Endothelial cell of umbilical vein (primary cell): Measurements from ENCODE around the gene KIAA2012. TPM values are rescaled to one million over a fixed set of nuclear protein-coding genes. Genes with fewer than 3 reads are reported as not detected.

Source experiments
- BruUV-seq: library from RNA; stranded (reverse); fragments of 400-500 nt; replicated peaks from 2 replicates; lab custom pipeline; 2021; lab: Mats Ljungman, UMichigan
- CTCF ChIA-PET: fragments of 300-600, 350-600 bp; sonication (Branson Sonifier 250); formaldehyde crosslinking; loops from one replicate; lab custom pipeline; 2021; ENCODE audit warnings: antibody characterized with exemption, inconsistent platforms; lab: Charles Lee
- POLR2A ChIA-PET: fragments of 300-600, 350-600 bp; sonication (Branson Sonifier 250); formaldehyde crosslinking; loops from one replicate; lab custom pipeline; 2021; ENCODE audit warnings: antibody characterized with exemption, inconsistent platforms; lab: Charles Lee
- DNase-seq: peaks from one replicate; pipeline ENCODE4 v3.0.0-alpha.2; 2011; ENCODE audit warnings: low read depth, low spot score
- FAIRE-seq: peaks from 2 replicates; lab custom pipeline; 2011; peaks lifted over from hg19 to GRCh38; lab: Jason Lieb, UNC
- H2AFZ ChIP-seq: 2 replicates; pipeline ENCODE4 v1.6.0; 2012; ENCODE audit warnings: low read depth, low read length, control low read depth, inconsistent platforms
- H3K27ac ChIP-seq: 2 replicates; pipeline ENCODE4 v1.5.1; 2011; ENCODE audit warnings: low read depth, mild to moderate bottlenecking, control low read depth, low read length, moderate library complexity; ENCODE audit not compliant: insufficient read depth
- H3K27me3 ChIP-seq, 2 experiments: 2 replicates each; pipeline versions ENCODE4 v1.6.0 to v1.6.1; 2011; ENCODE audit warnings: low read length in 2 of 2, mixed read lengths in 1 of 2; ENCODE audit not compliant: control insufficient read depth in 2 of 2, insufficient read depth in 2 of 2
- H3K36me3 ChIP-seq, 2 experiments: 2 replicates in 1 of 2; 3 replicates in 1 of 2; pipeline ENCODE4 v1.5.1; 2011; ENCODE audit warnings: low read length in 2 of 2, mild to moderate bottlenecking in 1 of 2, moderate library complexity in 1 of 2; ENCODE audit not compliant: control insufficient read depth in 2 of 2, insufficient read depth in 2 of 2; ENCODE audit errors: extremely low read depth in 1 of 2
- H3K4me1 ChIP-seq: 3 replicates; pipeline ENCODE4 v1.5.1; 2011; ENCODE audit warnings: mild to moderate bottlenecking, low read length; ENCODE audit not compliant: control insufficient read depth, insufficient read depth; ENCODE audit errors: extremely low read depth
- H3K4me2 ChIP-seq: 2 replicates; pipeline ENCODE4 v1.6.1; 2011; ENCODE audit warnings: low read length, control low read depth, mixed read lengths; ENCODE audit not compliant: insufficient read depth
- H3K4me3 ChIP-seq, 3 experiments: fragments of 200-600 bp in 1 of 3; sonication (generic), shearing (Covaris generic) in 1 of 3; replicated peaks in 1 of 3; 2 replicates each; pipeline ENCODE4 v1.5.1; 2011 to 2016; ENCODE audit warnings: control low read depth in 3 of 3, low read length in 3 of 3, mild to moderate bottlenecking in 2 of 3, inconsistent platforms in 1 of 3, low read depth in 1 of 3, moderate library complexity in 1 of 3; ENCODE audit not compliant: insufficient read depth in 1 of 3
- H3K79me2 ChIP-seq: 2 replicates; pipeline ENCODE4 v1.6.0; 2012; ENCODE audit warnings: low read length, inconsistent platforms; ENCODE audit not compliant: control insufficient read depth, insufficient read depth
- H3K9ac ChIP-seq: replicated peaks from 2 replicates; pipeline ENCODE3; 2011; ENCODE audit warnings: low read length, control low read depth; ENCODE audit not compliant: insufficient read depth; ENCODE audit errors: extremely low read depth
- H3K9me1 ChIP-seq: replicated peaks from 3 replicates; pipeline ENCODE4 v1.6.0; 2011; ENCODE audit warnings: mild to moderate bottlenecking, low read length; ENCODE audit not compliant: control insufficient read depth, insufficient read depth; ENCODE audit errors: extremely low read depth
- H3K9me3 ChIP-seq: replicated peaks from 2 replicates; pipeline ENCODE4 v1.5.1; 2012; ENCODE audit warnings: low read length, inconsistent platforms; ENCODE audit not compliant: control insufficient read depth, insufficient read depth
- H4K20me1 ChIP-seq: replicated peaks from 2 replicates; pipeline ENCODE3; 2011; ENCODE audit warnings: mild to moderate bottlenecking, low read length; ENCODE audit not compliant: control insufficient read depth, insufficient read depth; ENCODE audit errors: extremely low read depth
- EZH2 ChIP-seq: IDR thresholded peaks from 2 replicates; pipeline ENCODE4 v1.6.1; 2012; ENCODE audit warnings: borderline replicate concordance, low read depth, mild to moderate bottlenecking, moderate library complexity, low read length, inconsistent platforms; ENCODE audit not compliant: severe bottlenecking
- FOS ChIP-seq: IDR thresholded peaks from 2 replicates; pipeline ENCODE4 v1.6.1; 2011; ENCODE audit warnings: mild to moderate bottlenecking, low read length, moderate library complexity, borderline replicate concordance; ENCODE audit not compliant: insufficient read depth
- GATA2 ChIP-seq: IDR thresholded peaks from 2 replicates; pipeline ENCODE4 v1.7.0; 2011; ENCODE audit warnings: low read depth, mild to moderate bottlenecking, moderate library complexity, mixed read lengths, low read length; ENCODE audit not compliant: insufficient read length, insufficient read depth
- JUN ChIP-seq: IDR thresholded peaks from 2 replicates; pipeline ENCODE4 v1.6.1; 2011; ENCODE audit warnings: borderline replicate concordance, low read depth; ENCODE audit not compliant: insufficient read length, insufficient read depth
- MYC ChIP-seq: IDR thresholded peaks from one replicate; pipeline ENCODE4 v1.6.1; 2011; ENCODE audit warnings: mild to moderate bottlenecking, low read depth, low read length
- POLR2A ChIP-seq: IDR thresholded peaks from 2 replicates; pipeline ENCODE4 v1.6.1; 2012; ENCODE audit warnings: low read depth, mild to moderate bottlenecking, control low read depth, low read length
- POLR2AphosphoS5 ChIP-seq: IDR thresholded peaks from 2 replicates; pipeline ENCODE4 v1.6.1; 2012; ENCODE audit warnings: low read depth, mild to moderate bottlenecking, control low read depth, low read length, moderate library complexity; ENCODE audit not compliant: insufficient read depth
- dilution Hi-C: fragments of 300-500 bp; cut with MboI; formaldehyde crosslinking; loops from one replicate; pipeline ENCODE4 v1.15.0; 2019; ENCODE audit warnings: low sequenced_read_pairs; ENCODE audit not compliant: extremely low pct_ligation_motif_present
- intact Hi-C: fragments of 100-400 bp; cut with micrococcal nuclease; formaldehyde crosslinking; loops from one replicate; pipeline ENCODE4 v1.10.0; 2022
- polyA plus RNA-seq, 4 experiments: library from polyadenylated mRNA; depleted of rRNA in 3 of 4; stranded (reverse) in 3 of 4; unstranded in 1 of 4; fragments of >200 nt; gene quantifications; 2 replicates each; pipeline versions ENCODE4 v1.2.1 to v1.2.3, GENCODE V29; 2011 to 2012; ENCODE audit warnings: missing spikeins in 1 of 4
- small RNA-seq: library from RNA; depleted of rRNA; stranded (forward); fragments of <200 nt; gene quantifications from one replicate; pipeline ENCODE3, GENCODE V24; 2012; ENCODE audit warnings: low replicate concordance, low read depth; ENCODE audit not compliant: insufficient read depth, insufficient read length
- total RNA-seq: library from RNA; stranded (reverse); gene quantifications from 2 replicates; pipeline ENCODE4 v1.2.3, GENCODE V29; 2021
- TF ChIP-seq, protein P1 (sequence below): IDR thresholded peaks from 2 replicates; pipeline ENCODE4 v1.6.1; 2011; ENCODE audit not compliant: insufficient read depth, insufficient read length
- TF ChIP-seq, protein P2 (sequence below), 2 donors: IDR thresholded peaks; 1 replicate in 1 of 2; 2 replicates in 1 of 2; pipeline ENCODE4 v1.5.1; 2011; ENCODE audit warnings: low read length in 2 of 2, mild to moderate bottlenecking in 2 of 2, moderate library complexity in 2 of 2, control low read depth in 1 of 2, inconsistent platforms in 1 of 2, low read depth in 1 of 2; ENCODE audit not compliant: insufficient read depth in 1 of 2; ENCODE audit errors: extremely low read depth in 1 of 2

Gene KIAA2012
- total and polyA plus RNA-seq, 2 donors (not counting 3 experiments of a cell fraction or from before 2014, with no cell fraction given) = not detected

DNA sequence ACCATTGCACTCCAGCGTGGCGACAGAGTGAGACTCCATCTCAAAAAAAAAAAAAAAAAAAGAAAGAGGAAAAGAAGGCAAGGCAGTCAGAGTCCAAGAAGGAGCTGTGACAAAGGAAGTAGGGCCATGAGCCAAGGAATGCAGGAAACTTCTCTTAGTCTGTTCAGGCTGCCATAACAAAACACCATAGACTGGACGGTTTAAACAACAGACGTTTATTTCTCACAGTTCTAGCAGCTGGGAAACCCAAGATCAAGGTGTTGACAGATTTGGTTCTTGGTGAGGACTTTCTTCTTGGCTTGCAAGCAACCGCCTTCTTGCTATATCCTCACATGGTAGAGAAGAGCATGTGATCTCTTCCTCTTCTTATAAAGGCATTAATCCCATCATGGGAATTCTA, 178.4 kb downstream of the KIAA2012 start:
- Histone ChIP-seq H3K9me3 (no peaks in the 10 kb centered on the region), H2AFZ (no peak overlapping the region), H3K4me2 (no peak overlapping the region), H3K9me1 (no peaks in the 10 kb centered on the region), H3K4me3 (no peak overlapping the region), H3K36me3 (no peaks in the 10 kb centered on the region), H3K9ac (no peak overlapping the region), H3K4me1 (peaks cover 17% of the 10 kb centered on the region), H3K79me2 (no peaks in the 10 kb centered on the region), H4K20me1 (no peaks in the 10 kb centered on the region), H3K27ac (peak overlapping the region; percentile 3), H3K27me3 (no peaks in the 10 kb centered on the region)
- BruUV-seq = no TSS peak
- intact Hi-C loops (no loop called here), dilution Hi-C loops (no loop called here)
- peak; percentile 78 for DNase-seq
- peak; percentile 62 for FAIRE-seq
- ChIA-PET CTCF (no interaction called here), POLR2A (no interaction called here)
- TF ChIP-seq, protein P1, sequence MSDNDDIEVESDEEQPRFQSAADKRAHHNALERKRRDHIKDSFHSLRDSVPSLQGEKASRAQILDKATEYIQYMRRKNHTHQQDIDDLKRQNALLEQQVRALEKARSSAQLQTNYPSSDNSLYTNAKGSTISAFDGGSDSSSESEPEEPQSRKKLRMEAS = no peak
- TF ChIP-seq EZH2 = no peak
- no peak for TF ChIP-seq POLR2AphosphoS5
- TF ChIP-seq JUN = no peak
- no peak for TF ChIP-seq MYC
- TF ChIP-seq FOS = no peak
- no peak for TF ChIP-seq POLR2A
- TF ChIP-seq, protein P2, sequence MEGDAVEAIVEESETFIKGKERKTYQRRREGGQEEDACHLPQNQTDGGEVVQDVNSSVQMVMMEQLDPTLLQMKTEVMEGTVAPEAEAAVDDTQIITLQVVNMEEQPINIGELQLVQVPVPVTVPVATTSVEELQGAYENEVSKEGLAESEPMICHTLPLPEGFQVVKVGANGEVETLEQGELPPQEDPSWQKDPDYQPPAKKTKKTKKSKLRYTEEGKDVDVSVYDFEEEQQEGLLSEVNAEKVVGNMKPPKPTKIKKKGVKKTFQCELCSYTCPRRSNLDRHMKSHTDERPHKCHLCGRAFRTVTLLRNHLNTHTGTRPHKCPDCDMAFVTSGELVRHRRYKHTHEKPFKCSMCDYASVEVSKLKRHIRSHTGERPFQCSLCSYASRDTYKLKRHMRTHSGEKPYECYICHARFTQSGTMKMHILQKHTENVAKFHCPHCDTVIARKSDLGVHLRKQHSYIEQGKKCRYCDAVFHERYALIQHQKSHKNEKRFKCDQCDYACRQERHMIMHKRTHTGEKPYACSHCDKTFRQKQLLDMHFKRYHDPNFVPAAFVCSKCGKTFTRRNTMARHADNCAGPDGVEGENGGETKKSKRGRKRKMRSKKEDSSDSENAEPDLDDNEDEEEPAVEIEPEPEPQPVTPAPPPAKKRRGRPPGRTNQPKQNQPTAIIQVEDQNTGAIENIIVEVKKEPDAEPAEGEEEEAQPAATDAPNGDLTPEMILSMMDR (IDR thresholded peaks at IDR 0.05; ENCODE audit: extremely low read depth in 1 of 2, insufficient read depth in 1 of 2, low read depth in 1 of 2, low read length in 2 of 2) = no peak
- no peak for TF ChIP-seq GATA2

Small RNAs within 50 kb of the gene (small RNA-seq; reads per million reads assigned to genes)
- not detected for gene AC079354.2

Other genes with a start within 250 kb of the KIAA2012 start
- 0.23 and 0.29 TPM in 2 replicates for gene FZD7, start 39.4 kb upstream of the KIAA2012 start, total RNA-seq
- 0.15 and 0.22 TPM in 2 replicates for gene FZD7, start 39.4 kb upstream of the KIAA2012 start, polyA plus RNA-seq
- gene SUMO1, start 165.3 kb downstream of the KIAA2012 start, total RNA-seq = 102 and 105 TPM in 2 replicates
- gene SUMO1, start 165.3 kb downstream of the KIAA2012 start, polyA plus RNA-seq = 32.7 and 38.5 TPM in 2 replicates
- 70.6 and 71.4 TPM in 2 replicates for gene NOP58, start 192.5 kb downstream of the KIAA2012 start, total RNA-seq
- gene NOP58, start 192.5 kb downstream of the KIAA2012 start, polyA plus RNA-seq = 12.0 and 21.7 TPM in 2 replicates